HG02970 (cell line): ENCODE results near the gene PDE4B.

Experiments used
- ATAC-seq: cut with Tn5 transposase; IDR thresholded peaks from one replicate; pipeline ENCODE4 v1.9.1; 2021; ENCODE audit warnings: mild to moderate bottlenecking, moderate library complexity, moderate number of reproducible peaks; ENCODE audit not compliant: unreplicated experiment, low FRiP score

The PDE4B gene

DNA sequence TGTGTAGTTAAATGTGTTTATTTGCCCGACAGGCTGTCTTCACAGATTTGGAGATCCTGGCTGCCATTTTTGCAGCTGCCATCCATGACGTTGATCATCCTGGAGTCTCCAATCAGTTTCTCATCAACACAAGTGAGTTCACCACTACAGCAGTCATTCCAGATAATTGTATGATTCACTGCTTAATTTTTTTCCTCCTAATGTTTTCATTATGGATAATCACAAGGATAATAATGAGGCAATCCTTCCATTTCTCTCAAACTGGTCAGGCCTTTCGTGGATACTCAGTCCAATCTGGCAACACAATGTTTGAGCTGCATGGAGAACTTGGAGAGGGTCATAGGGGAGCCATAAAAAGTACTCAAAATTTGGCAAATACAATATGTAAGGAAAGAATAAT, 572.9 kb downstream of the PDE4B start:
- ATAC-seq: no peak

DNA sequence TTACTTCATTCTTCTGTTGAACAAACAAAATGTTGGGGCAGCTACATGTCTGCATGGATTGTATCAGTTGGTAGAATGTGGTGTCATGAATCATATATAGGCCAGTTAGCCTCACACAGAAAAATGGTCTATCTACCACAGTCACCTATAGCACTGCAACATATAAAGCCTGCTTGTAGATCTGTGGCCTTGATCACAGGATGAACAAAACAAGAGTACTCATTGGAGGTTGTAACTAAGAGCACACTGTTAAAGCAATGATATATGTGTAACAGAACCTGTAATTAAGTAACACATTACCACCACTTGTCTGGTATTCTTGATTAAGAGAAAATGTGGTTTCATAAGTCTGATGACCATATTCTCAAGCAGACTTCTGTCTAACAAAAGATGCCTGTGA, 573.9 kb downstream of the PDE4B start:
- no peak for ATAC-seq

DNA sequence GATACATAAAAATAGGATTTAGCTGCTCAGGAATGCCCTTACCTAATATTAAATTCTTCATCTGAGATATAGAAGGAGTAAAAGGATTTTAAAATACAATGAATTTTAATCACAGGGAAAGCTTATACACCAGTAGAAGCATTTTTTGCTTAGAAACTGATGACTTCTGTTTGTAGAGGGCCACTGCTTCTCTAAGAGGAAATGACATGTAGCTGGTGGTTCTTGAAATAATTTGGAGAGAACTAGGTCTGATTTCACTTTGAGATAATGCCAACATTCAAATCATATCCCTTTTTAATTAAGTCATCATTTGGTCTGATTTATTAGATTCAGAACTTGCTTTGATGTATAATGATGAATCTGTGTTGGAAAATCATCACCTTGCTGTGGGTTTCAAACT, 574.7 kb downstream of the PDE4B start:
- ATAC-seq: no peak

DNA sequence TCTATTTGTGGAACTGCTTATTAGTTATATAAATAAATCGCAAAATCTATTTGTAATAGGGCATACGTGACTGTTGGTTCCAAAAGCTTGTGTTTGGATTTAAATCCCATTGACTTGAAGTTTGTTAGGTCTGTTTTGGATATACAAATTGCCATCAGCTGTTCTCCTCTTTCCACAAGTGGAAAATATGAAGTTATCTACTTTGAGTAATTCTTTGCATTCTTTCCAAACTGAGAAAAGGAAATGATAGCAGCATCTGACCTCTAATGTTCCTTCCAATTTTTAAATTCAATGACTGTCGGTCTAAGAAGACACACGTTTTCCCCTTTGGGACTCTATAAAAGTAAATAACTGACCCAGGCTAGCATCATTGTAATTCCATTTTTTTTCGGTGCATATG, 575.6 kb downstream of the PDE4B start:
- ATAC-seq: no peak

DNA sequence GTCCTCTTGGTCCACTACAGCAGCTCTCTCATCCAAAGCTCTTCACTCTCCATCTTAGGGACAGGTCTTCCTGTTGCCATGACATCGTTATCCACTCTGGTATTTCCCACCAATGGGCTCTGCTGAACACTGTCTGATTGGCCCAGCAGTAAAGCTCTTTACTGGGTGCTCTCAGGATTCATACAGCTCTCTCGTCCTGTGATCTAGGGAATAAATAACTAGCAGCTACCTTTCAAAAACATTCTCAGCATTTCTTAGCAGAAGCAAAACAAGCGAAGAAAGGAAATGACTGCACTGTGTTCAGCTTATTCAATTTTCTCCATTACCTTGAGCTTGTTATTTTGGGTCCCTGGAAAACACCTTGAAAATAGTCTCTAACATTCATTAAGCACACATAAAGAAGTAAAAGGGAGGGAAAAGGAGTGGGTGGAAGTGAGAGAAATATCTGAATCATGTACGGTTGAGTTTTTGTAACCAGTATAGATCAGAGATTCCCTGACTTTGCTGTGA, 577.8 kb downstream of the PDE4B start:
- ATAC-seq: no peak

DNA sequence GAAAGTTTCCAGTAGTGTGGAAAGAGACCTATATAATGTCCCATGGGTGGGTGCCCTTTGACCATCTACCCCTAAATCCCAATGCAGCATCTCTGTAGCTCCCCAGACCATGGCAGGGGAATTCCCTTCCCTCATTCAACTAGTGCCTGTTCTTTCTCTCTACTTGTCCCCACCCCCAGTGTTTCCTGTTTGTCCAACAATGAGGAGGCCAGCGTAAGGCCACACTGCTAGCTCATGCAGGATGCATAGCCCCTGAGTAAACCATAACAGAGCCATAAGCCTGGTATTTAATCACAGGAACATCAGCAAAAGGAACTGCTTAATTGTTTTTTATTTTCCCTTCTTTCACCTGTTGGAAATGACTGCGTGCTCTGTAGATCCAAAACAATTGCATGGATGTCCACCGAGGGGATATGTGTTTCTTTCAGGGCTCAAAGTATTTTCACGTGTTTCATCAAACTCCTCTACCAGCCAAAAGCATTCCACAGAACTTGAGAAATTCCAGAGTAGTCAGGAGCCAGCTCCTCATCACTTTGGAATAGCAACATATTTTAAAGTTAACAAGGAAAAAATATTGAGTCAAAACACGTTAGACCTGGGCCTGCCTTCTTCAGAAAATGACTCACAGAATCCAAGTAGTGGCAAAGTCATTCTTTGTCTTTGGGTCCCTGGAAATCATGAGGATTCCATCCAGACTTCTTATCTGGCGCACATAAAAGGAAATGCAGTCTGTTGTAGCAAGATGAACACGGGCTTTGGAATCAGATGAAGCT, 578.7 kb downstream of the PDE4B start:
- no peak for ATAC-seq

DNA sequence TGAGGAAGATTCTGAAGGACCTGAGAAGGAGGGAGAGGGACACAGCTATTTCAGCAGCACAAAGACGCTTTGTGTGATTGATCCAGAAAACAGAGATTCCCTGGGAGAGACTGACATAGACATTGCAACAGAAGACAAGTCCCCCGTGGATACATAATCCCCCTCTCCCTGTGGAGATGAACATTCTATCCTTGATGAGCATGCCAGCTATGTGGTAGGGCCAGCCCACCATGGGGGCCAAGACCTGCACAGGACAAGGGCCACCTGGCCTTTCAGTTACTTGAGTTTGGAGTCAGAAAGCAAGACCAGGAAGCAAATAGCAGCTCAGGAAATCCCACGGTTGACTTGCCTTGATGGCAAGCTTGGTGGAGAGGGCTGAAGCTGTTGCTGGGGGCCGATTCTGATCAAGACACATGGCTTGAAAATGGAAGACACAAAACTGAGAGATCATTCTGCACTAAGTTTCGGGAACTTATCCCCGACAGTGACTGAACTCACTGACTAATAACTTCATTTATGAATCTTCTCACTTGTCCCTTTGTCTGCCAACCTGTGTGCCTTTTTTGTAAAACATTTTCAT, 579.9 kb downstream of the PDE4B start:
- ATAC-seq: no peak

DNA sequence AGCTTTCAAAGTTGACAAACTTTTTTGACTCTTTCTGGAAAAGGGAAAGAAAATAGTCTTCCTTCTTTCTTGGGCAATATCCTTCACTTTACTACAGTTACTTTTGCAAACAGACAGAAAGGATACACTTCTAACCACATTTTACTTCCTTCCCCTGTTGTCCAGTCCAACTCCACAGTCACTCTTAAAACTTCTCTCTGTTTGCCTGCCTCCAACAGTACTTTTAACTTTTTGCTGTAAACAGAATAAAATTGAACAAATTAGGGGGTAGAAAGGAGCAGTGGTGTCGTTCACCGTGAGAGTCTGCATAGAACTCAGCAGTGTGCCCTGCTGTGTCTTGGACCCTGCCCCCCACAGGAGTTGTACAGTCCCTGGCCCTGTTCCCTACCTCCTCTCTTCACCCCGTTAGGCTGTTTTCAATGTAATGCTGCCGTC, 580.5 kb downstream of the PDE4B start:
- ATAC-seq: no peak

DNA sequence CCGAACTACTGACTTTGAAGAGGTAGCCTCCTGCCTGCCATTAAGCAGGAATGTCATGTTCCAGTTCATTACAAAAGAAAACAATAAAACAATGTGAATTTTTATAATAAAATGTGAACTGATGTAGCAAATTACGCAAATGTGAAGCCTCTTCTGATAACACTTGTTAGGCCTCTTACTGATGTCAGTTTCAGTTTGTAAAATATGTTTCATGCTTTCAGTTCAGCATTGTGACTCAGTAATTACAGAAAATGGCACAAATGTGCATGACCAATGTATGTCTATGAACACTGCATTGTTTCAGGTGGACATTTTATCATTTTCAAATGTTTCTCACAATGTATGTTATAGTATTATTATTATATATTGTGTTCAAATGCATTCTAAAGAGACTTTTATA, 581.5 kb downstream of the PDE4B start:
- peak; percentile 31 for ATAC-seq

DNA sequence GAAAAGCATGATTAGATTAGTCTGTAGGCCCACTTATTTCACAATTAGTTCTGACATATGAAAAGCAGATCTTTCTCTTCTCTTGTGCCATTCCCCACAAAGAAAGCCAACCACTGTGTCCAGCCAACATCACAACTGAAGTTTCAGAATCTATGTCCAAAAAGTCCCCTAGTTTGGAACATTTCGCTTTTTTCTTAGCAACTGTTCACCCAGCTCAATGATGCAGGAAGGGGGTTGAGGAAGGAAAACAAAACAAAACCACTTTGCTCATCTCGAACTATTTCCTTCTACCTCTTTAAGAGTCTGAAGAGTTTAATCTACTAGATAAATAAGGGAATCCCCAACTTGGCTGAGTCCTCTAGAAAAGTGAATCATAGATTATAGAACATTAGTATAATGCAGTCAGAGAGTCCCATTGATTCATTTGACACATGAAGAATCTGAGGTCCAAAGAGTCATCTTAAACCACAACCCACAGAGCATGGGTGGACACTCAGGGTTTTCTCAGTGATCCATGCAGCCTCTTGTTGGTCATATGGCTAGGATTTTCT, 581.9 kb downstream of the PDE4B start:
- ATAC-seq: peak; percentile 53

DNA sequence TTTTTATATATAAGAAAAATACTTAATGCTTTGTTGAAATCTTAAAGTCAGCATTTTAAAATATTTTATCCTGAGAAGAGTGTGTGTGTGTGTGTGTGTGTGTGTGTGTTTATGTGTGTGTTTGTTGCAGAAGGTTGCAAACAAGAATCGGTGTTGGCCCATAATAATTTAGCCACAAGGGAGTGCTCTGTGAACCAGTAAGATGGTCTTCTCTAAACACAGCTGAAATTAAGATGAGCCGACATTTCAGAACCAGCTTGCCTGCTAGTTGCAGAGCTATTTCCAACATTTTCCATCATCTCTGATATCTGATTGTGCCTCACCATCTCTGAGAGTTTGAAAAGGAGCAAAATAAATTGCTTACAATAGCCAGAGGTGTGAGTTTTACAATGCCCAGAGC, 582.4 kb downstream of the PDE4B start:
- no peak for ATAC-seq

DNA sequence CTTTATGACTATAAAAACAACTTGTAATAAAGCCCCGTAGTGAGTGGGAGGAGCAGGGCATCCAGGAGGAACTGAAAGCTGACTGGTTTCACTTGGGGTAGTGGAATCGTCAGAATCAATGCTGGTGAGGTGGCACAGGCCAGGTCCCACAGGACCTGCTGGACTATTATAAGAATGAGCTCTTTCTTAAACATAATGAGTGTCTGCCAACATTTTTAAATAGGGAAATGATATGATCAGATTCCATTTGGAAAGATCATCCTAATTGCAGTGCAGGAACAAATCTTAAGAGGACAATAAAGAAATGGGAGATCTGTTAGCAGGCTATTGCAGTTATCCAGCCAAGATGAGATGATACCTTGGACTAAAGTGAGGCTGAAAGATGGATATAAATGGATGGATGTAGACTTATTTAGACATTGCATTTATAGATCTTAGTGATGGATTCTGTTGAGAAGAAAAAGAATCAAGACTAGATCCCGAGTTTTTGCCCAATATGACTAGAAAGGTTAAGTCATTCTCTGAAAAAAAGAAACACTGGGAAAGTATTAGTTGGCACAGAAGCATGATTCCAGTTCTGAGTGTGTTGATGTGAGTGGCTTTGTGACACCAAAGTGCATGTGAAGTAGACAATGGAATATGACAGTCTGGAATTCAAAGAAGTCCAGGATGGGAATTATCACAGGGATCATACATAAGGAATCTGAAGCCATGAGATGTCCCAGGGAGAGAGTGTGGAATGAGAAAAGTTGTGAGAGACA, 587.9 kb downstream of the PDE4B start:
- ATAC-seq: peak; percentile 93

DNA sequence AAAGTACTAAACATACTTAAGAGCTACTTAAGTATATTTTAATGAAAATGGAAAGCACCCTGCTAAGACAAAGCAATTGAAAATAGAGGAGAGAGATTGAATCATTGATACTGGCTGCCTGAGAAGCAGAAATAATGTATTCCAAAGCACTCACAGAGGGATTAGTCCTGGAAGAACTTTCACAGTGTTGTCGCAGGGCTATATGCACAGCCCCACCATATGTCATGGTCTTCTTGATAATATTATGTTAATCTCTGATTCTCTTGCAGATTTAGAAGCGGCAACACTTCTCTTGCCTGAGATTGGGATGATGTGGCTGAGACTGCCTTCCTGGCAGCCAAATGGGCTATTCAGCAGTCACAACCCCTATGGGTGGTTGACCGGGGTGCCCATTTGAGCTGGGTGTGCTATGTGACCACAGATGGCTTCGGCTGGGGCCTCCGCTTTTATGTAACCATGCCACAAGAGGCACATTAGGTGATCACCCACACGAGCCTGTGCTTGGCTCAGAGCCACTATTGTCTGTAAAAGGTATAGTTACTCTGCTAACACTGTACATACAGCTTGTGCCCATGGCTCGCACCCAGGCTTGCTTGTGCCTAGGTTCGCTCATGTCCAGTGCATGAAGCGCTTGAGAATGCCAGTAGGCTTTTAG, 589.1 kb downstream of the PDE4B start:
- ATAC-seq: no peak

DNA sequence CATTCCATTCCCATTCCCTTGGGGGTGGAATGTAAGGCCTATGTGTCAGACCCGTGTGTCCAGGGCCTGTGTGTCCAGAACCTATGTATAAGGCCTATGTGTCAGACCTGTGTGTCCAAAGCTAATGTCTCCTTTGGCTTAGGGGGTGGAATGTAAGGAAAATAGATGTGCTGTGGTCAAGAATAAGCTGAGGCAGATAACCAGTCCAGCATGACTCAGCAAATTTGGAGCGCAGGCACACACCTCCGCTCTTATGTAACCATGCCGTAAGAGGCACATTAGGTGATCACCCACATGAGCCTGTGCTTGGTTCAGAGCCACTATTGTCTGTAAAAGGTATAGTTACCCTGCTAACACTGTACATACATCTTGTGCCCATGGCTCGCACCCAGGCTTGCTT, 590.5 kb downstream of the PDE4B start:
- no peak for ATAC-seq

DNA sequence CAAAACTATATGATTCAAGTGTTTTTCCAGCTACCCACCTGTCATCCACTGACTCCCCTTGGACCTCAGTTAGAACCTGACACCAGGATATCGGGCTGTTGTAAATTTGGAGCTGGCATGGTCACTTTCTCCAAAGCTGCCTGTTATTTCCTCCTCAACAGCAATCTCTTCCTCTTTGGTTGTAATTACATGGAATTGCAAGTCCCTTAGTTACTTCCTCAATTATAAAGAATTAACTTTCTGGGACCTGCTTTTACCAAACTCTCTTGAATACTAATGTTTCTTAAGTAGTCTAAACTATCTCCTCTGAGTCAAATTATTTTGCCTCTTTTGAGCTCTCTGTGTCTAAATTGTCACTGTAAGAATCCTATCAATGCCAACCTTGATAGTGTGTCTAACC, 590.9 kb downstream of the PDE4B start:
- no peak for ATAC-seq

DNA sequence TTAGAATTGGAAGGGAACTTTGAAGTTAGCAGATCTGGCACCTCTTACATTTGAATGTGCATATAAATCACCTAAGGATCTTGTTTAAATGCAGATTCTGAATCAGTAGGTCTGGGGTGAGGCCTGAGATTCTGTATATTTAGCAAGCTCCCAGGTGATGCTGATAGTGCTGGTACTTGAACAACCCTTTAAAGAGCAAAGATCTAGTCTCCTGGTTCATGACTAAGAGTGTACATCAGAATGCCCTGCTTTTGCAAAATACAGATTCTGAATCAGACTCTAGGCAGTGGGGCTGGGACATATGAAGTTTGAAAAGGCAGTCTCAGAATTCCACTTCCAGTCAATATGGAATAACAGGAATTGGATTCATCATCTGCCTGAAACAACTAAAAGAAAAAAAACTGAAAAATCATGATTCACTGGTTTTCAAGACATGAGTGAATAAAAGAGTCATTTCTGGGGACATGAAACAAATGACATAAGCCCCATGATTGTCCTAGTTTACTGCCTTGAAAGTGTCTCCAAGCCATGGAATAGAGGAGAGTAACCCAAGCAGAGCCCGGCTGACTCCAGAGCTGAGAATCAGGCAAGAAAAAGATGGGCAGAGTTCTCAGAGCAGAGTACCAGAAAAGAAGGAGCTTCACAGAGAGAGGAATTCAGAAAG, 591.7 kb downstream of the PDE4B start:
- no peak for ATAC-seq

DNA sequence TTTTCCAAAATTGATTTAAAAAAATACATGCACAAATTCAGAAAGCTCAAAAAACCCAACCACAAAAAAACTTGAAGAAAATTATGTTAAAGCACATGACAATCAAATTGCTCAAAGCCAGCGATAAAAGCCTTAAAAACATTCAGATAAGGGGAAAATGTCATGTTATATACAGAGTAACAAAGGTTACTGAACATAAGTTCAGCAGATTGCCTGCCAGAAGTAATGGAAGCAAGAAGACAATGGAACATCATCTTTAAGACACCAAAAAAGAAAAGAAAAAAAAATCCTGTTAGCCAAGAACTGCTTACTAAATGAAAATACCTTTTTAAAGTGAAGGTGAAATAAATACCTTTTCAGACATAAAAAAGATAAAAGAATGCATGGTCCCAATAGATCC, 594.0 kb downstream of the PDE4B start:
- no peak for ATAC-seq

DNA sequence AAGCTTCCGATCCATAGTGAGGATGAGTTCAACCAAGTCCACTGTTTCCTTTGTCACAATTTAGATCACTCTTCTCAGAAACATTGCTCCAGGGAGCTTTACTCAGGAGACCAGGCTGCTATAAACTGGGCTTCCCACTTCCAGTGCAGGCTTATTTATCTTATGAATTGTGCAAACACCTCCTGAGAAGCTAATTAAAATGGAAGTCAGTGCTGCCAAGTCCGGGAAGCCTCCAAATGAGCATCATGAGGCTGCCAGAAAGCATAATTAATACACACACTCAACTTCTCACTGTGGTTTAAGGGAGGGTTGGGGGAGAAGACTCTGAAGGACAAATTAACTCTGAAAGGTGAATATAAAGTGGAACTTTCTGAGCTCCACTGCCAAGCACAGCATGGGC, 596.2 kb downstream of the PDE4B start:
- no peak for ATAC-seq

DNA sequence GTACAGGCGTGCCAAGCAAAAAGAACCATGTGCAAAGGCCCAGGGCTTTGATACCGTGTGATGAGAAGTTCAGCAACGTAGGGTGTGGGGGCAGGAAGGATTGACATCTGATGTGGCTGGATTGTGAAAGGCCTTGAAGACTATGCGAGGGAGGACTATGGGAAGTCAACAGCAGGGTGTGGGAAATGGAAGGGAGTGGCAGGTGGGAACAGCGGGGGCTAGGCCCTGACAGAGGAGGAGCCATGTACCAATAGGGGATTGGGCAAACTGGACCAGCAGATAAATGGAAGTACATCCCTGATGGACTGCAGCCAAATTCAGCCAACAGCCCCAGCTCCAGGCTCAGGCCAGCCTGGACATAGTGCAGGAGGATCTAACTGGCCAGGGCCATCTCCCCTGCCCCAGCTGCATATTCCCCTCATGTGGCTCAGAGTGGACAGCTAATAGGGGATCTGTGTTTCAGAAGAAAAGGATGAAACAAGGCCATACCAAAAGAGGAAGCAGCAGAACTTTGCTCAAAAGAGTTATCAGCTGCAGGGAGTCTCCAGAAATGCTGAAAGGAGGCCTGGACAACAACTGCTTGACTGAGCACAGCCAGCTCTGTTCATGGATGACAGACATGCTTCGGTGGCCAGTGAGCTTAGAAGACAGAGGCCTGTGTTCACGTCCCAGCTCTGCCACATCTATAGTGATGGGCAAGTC, 601.0 kb downstream of the PDE4B start:
- ATAC-seq: no peak

DNA sequence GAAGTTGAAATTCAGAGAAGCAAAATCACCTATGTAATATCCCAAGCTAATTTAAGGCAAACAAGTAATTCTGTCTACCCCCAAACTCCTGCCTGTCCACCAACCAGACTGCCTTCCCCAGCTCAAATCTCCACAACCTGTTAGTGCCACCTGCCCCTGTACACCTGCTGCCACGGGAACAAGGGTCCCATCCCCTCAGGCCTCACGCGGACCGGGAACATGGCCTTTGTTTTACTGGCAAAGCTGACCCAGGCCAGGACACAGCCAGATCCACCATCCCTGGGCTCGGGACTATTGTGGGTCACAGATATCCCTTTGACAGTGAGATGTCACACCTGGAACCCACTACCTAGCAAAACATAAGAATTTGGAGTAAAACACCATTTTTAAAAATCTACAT, 601.9 kb downstream of the PDE4B start:
- ATAC-seq: no peak
